ENCODE measurements around the gene STUB1.

STUB1 gene

DNA sequence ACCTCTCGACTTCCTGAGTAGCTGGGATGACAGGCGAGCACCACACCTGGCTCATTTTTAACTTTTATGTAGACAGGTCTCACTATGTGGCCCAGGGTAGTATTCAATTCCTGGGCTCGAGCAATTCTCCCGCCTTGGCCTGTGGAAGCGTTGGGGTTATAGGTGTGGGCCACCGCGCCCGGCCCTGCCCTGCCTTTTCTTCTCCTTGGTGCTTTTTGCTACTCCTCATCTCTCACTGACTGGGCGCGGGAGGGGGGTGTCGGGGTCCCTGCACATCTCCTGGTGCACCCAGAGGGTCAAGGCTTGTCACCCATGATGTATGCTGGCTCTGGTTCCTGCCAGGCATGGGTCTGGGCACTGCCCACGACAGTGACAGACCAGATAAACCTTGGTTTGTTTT is 35.7 kb upstream of the STUB1 start:
- no peak for TF ChIP-seq FOXP2 (optimal IDR thresholded peaks at IDR 0.05; ENCODE audit: borderline replicate concordance, extremely low read depth, extremely low read length, insufficient read depth)
- no peak for TF ChIP-seq POLR2AphosphoS5 (IDR thresholded peaks at IDR 0.05; ENCODE audit: low read depth, low read length)
- TF ChIP-seq SIN3A (IDR thresholded peaks at IDR 0.05; ENCODE audit: borderline replicate concordance, insufficient read depth, low read length), result no peak

DNA sequence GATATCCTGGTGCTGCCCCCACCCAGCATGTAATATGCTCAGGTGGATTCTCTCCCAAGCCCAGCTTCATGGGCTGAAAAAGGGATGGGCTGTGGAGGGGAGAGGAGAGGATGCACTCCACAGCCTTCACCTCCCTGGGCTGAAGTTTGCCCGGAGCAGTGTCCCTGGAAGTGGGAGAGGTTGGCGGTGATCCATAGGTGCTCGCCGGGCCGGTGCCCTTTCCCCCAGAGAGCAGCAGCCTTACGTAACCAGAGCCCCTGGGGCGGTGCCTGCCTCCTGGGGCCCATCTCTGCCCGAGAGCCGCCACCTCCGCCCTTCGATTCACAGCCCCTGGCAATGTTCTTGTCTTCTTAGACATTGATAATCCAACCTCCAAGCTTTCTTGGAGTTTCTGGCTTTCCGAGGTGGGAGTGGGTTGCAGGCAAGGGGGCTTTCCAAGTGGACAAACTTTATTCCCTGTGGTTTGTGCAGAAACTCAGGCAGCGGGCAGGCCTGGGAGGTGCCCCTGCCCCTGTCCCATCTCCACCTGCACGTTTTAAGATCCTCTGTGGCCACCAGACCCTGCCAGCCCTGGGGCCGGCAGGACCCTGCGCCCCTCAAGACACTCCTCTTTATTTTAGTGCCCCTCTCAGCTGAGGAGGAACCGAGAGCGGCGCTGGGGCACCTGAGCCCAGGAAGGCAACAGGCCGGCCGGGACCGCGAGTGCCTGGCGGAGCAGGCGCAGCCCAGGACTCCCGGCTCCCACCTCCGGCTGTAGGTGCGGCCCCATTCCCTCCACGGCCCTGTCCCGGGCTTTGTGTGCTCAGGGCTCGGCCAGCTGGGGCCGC is 34.1 kb upstream of the STUB1 start:
- TF ChIP-seq FOXP2 (optimal IDR thresholded peaks at IDR 0.05; ENCODE audit: borderline replicate concordance, extremely low read depth, extremely low read length, insufficient read depth), result no peak
- no peak for TF ChIP-seq TAF1 (IDR thresholded peaks at IDR 0.05; ENCODE audit: borderline replicate concordance, insufficient read depth, low read length)
- TF ChIP-seq SIN3A (IDR thresholded peaks at IDR 0.05; ENCODE audit: borderline replicate concordance, insufficient read depth, low read length), result no peak
- TF ChIP-seq, protein P1, sequence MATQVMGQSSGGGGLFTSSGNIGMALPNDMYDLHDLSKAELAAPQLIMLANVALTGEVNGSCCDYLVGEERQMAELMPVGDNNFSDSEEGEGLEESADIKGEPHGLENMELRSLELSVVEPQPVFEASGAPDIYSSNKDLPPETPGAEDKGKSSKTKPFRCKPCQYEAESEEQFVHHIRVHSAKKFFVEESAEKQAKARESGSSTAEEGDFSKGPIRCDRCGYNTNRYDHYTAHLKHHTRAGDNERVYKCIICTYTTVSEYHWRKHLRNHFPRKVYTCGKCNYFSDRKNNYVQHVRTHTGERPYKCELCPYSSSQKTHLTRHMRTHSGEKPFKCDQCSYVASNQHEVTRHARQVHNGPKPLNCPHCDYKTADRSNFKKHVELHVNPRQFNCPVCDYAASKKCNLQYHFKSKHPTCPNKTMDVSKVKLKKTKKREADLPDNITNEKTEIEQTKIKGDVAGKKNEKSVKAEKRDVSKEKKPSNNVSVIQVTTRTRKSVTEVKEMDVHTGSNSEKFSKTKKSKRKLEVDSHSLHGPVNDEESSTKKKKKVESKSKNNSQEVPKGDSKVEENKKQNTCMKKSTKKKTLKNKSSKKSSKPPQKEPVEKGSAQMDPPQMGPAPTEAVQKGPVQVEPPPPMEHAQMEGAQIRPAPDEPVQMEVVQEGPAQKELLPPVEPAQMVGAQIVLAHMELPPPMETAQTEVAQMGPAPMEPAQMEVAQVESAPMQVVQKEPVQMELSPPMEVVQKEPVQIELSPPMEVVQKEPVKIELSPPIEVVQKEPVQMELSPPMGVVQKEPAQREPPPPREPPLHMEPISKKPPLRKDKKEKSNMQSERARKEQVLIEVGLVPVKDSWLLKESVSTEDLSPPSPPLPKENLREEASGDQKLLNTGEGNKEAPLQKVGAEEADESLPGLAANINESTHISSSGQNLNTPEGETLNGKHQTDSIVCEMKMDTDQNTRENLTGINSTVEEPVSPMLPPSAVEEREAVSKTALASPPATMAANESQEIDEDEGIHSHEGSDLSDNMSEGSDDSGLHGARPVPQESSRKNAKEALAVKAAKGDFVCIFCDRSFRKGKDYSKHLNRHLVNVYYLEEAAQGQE (IDR thresholded peaks at IDR 0.05; ENCODE audit: insufficient read depth in 1 of 2, low read depth in 2 of 2, low read length in 2 of 2), result no peak
- no peak for TF ChIP-seq POLR2AphosphoS5 (IDR thresholded peaks at IDR 0.05; ENCODE audit: low read depth, low read length)

DNA sequence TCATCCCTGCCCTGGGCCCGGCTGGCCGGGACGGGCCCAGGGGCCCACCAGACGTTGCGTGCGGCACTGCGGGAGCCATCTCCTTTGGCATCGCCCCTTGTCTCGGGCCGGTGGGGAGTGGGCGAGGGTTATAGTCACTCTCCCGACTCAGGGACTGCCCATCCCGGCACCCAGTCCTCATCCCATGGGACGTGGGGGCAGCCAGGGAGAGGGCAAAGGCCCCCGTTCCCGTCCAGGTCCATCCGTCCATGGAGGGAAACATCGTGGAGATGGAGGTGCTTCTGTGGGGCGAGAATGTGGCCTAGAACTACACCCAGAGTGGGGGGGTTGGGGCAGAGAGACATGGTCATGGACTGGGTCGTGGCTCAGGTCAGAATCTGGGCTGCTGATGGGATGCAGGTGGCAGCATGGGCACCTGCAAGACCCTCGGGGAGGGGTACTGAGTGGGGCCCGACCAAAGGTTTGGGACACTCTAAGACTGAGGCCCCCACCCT is 33.5 kb upstream of the STUB1 start:
- TF ChIP-seq SIN3A (IDR thresholded peaks at IDR 0.05; ENCODE audit: borderline replicate concordance, insufficient read depth, low read length) (no peak), TAF1 (IDR thresholded peaks at IDR 0.05; ENCODE audit: borderline replicate concordance, insufficient read depth, low read length) (no peak)

- TF ChIP-seq TAF1 (IDR thresholded peaks at IDR 0.05; ENCODE audit: borderline replicate concordance, insufficient read depth, low read length), result no peak
- TF ChIP-seq, protein P1 (IDR thresholded peaks at IDR 0.05; ENCODE audit: insufficient read depth in 1 of 2, low read depth in 2 of 2, low read length in 2 of 2), result no peak
- TF ChIP-seq FOXP2 (optimal IDR thresholded peaks at IDR 0.05; ENCODE audit: borderline replicate concordance, extremely low read depth, extremely low read length, insufficient read depth), result no peak
- TF ChIP-seq SIN3A (IDR thresholded peaks at IDR 0.05; ENCODE audit: borderline replicate concordance, insufficient read depth, low read length), result no peak
- no peak for TF ChIP-seq POLR2AphosphoS5 (IDR thresholded peaks at IDR 0.05; ENCODE audit: low read depth, low read length)
These were observed 32.9 kb upstream of the STUB1 start for GRCh38 chr16:647173-647902.

DNA sequence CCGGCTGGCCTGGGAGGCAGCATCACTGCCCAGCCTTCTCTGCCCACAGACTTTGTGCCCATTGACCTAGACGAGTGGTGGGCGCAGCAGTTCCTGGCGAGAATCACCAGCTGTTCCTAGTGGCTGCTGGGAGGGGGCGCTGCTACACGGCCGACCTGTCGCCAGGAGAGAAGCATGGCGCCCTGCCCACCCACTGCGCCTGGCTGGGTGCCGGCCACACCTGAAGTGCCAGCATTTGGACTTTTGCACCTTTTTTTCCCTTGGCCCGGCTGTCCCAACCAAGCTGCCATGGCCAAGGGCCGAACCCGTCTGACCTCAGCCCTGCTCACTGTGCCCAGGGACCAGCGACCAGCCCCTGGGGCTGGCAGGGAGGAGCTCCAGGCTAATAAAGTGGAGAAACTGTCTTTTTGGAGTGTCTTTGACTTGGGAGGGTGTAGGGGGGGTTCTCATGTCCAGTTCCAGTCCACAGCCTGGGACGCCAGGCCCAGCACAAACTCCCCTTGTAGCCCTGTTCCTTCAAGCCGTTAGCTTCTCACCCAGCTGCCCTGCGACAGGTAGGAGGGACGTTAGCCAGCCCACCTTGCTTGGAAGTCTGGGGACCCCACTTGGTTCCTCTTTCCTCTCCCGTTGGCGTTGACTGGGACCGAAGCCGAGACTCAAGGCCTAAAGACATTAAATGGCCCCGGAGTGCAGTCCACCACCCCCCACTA is 32.0 kb upstream of the STUB1 start:
- TF ChIP-seq SIN3A (IDR thresholded peaks at IDR 0.05; ENCODE audit: borderline replicate concordance, insufficient read depth, low read length) (no peak), POLR2AphosphoS5 (IDR thresholded peaks at IDR 0.05; ENCODE audit: low read depth, low read length) (no peak), FOXP2 (optimal IDR thresholded peaks at IDR 0.05; ENCODE audit: borderline replicate concordance, extremely low read depth, extremely low read length, insufficient read depth) (no peak)
- TF ChIP-seq, protein P1 (IDR thresholded peaks at IDR 0.05; ENCODE audit: insufficient read depth in 1 of 2, low read depth in 2 of 2, low read length in 2 of 2), result no peak
